ENCODE measurements around the gene ZNF326.
"Not testable (repeated sequence)": the region's sequence is repeated elsewhere in the genome, so short reads cannot be mapped to it uniquely, and the experiment has no call there.

ZNF326 gene

DNA sequence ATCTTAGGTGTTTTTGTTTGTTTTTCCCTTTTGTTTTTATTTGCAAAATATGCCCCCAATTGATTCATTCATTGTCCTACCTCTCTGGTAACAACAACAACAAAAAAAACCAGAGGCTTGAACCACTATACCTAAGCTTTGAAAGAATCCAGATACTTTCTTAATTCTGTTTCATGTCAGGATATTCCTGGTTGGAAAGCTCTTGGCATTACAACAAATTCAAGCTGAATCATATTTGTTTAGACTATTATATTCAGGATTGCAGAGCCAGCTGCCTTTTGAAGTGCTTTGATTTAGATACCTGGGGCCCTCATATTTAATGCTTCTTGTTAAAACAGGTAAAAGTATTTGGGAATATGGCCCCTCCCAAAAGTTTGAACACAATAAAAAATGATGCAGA is 22.9 kb upstream of the ZNF326 start:
- no peaks in the 10 kb centered on the region for H3K36me3 ChIP-seq (ENCODE audit: control insufficient read depth, insufficient read depth, low read length, severe bottlenecking)
- H3K4me3 ChIP-seq (ENCODE audit: low read length): no peak overlapping the region
- H3K9ac ChIP-seq (ENCODE audit: low read length): no peak overlapping the region
- no peaks in the 10 kb centered on the region for H3K27me3 ChIP-seq (replicated peaks; ENCODE audit: control insufficient read depth, insufficient read depth, low read length)
- H3K4me1 ChIP-seq (ENCODE audit: control insufficient read depth, insufficient read depth, low read length): peaks cover 5% of the 10 kb centered on the region
- no peak for DNase-seq (ENCODE audit: low read depth)
- H3K9me3 ChIP-seq (ENCODE audit: control insufficient read depth, low read length): no peaks in the 10 kb centered on the region

- H3K36me3 ChIP-seq (ENCODE audit: control insufficient read depth, insufficient read depth, low read length, severe bottlenecking): no peaks in the 10 kb centered on the region
- no peaks in the 10 kb centered on the region for H3K27me3 ChIP-seq (replicated peaks; ENCODE audit: control insufficient read depth, insufficient read depth, low read length)
- peaks cover 5% of the 10 kb centered on the region for H3K4me1 ChIP-seq (ENCODE audit: control insufficient read depth, insufficient read depth, low read length)
- no peaks in the 10 kb centered on the region for H3K9me3 ChIP-seq (ENCODE audit: control insufficient read depth, low read length)
- H3K4me3 ChIP-seq (ENCODE audit: low read length): no peak overlapping the region
- no peak overlapping the region for H3K9ac ChIP-seq (ENCODE audit: low read length)
- DNase-seq (ENCODE audit: low read depth): no peak
Observed at GRCh38 chr1:89973471-89974127, 21.3 kb upstream of the ZNF326 start.

GRCh38 chr1:89974256-89974655 is 20.7 kb upstream of the ZNF326 start:
- Histone ChIP-seq H3K9ac (ENCODE audit: low read length) (no peak overlapping the region), H3K4me1 (ENCODE audit: control insufficient read depth, insufficient read depth, low read length) (peaks cover 5% of the 10 kb centered on the region), H3K4me3 (ENCODE audit: low read length) (no peak overlapping the region), H3K27me3 (replicated peaks; ENCODE audit: control insufficient read depth, insufficient read depth, low read length) (no peaks in the 10 kb centered on the region), H3K9me3 (ENCODE audit: control insufficient read depth, low read length) (no peaks in the 10 kb centered on the region), H3K36me3 (ENCODE audit: control insufficient read depth, insufficient read depth, low read length, severe bottlenecking) (no peaks in the 10 kb centered on the region)
- DNase-seq (ENCODE audit: low read depth): no peak

DNA sequence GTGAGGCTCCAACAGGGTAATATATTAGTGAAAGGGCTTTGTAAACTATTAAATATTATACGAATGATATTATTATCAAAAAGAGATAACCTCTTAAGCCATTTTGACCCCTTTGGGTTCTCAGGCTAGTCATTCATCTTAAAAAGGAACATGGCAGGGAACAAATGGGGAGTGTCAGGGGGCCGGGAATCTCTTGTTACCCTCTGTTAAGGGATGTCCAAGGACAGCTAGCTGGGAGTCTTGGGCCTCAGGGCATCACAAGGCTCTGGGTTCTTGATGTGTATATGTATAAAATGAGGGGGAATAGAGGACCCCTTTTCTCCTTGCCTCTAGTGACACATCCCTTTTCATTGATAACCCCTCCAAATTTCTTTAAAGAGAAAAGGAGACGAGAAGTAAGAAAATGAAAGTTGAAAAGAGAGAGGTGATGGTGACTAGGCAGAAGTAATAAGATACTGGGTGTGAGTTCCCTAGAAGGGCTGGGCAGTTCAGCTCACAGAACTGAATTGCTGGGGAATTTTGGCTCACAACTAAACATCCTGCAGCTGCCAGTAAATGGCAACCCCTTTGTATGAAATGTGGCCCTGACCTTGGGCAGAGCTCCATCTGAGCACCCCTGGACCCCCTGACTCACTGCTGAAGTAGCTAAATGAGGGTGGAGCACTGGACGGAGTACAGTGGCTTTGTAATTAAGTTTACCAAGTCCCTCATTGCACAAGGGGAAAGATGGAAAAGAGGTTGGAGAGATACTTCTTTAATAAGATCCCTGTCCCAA is 20.0 kb upstream of the ZNF326 start:
- no peaks in the 10 kb centered on the region for H3K9me3 ChIP-seq (ENCODE audit: control insufficient read depth, low read length)
- H3K27me3 ChIP-seq (replicated peaks; ENCODE audit: control insufficient read depth, insufficient read depth, low read length): no peaks in the 10 kb centered on the region
- H3K36me3 ChIP-seq (ENCODE audit: control insufficient read depth, insufficient read depth, low read length, severe bottlenecking): no peaks in the 10 kb centered on the region
- DNase-seq (ENCODE audit: low read depth): peak; percentile 84
- peaks cover 5% of the 10 kb centered on the region for H3K4me1 ChIP-seq (ENCODE audit: control insufficient read depth, insufficient read depth, low read length)
- H3K9ac ChIP-seq (ENCODE audit: low read length): peak overlapping the region; percentile 44
- H3K4me3 ChIP-seq (ENCODE audit: low read length): peak overlapping the region; percentile 42

DNA sequence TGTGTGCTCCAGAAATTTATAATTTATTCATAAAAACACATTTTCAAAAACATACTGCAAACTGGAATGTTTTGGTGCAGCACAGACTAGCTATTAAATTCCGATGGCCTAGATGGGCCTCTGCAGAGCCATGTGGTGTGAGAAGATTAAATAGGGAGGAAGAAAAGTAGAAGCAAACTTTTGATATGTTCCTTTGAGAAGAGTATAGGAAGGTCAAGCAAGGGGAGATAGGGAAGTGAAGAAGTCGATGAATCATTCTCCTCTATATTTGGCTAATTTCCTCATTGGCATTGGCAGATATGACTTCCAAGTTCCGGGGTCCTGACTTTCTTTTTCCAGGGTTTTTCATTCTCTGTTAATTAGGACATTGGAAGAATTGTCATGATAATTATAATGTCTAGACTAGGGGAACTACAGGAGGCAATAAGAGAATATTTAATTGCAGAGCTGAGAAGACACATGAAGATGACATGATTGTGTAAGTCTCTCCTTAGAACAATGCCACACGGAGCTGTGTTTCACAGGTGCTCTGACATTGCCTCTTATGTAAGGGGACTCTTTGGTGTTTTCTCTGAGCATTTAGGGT is 19.3 kb upstream of the ZNF326 start:
- Histone ChIP-seq H3K27me3 (replicated peaks; ENCODE audit: control insufficient read depth, insufficient read depth, low read length) (no peaks in the 10 kb centered on the region), H3K36me3 (ENCODE audit: control insufficient read depth, insufficient read depth, low read length, severe bottlenecking) (no peaks in the 10 kb centered on the region), H3K4me3 (ENCODE audit: low read length) (no peak overlapping the region), H3K9me3 (ENCODE audit: control insufficient read depth, low read length) (no peaks in the 10 kb centered on the region), H3K9ac (ENCODE audit: low read length) (no peak overlapping the region), H3K4me1 (ENCODE audit: control insufficient read depth, insufficient read depth, low read length) (peaks cover 5% of the 10 kb centered on the region)
- no peak for DNase-seq (ENCODE audit: low read depth)

- H3K27me3 ChIP-seq (replicated peaks; ENCODE audit: control insufficient read depth, insufficient read depth, low read length): no peaks in the 10 kb centered on the region
- H3K9me3 ChIP-seq (ENCODE audit: control insufficient read depth, low read length): no peaks in the 10 kb centered on the region
- DNase-seq (ENCODE audit: low read depth): no peak
- H3K4me3 ChIP-seq (ENCODE audit: low read length): no peak overlapping the region
- no peaks in the 10 kb centered on the region for H3K36me3 ChIP-seq (ENCODE audit: control insufficient read depth, insufficient read depth, low read length, severe bottlenecking)
- no peak overlapping the region for H3K9ac ChIP-seq (ENCODE audit: low read length)
- H3K4me1 ChIP-seq (ENCODE audit: control insufficient read depth, insufficient read depth, low read length): peaks cover 5% of the 10 kb centered on the region
Observed at GRCh38 chr1:89978755-89979154, 16.2 kb upstream of the ZNF326 start.

DNA sequence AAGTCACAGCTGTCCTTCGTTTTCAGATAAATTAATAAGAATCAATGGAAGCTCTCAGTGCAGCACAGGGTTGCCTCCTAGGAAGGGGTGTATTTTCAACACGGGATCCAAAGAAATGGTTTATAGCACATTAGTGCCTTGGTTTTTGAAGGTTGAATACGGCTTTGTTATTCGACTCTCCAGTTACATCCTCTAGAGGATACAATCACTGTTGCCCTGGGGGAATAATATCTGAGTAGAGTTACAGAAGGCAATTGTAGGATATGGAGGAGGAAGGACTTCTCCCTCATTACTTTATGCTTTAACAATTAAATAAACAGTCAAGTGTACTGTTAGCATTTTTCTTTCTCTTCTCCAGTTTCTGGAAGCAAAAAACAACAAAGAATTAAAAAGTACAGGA is 14.3 kb upstream of the ZNF326 start:
- Histone ChIP-seq H3K4me1 (ENCODE audit: control insufficient read depth, insufficient read depth, low read length) (no peaks in the 10 kb centered on the region), H3K4me3 (ENCODE audit: low read length) (no peak overlapping the region), H3K9ac (ENCODE audit: low read length) (no peak overlapping the region), H3K36me3 (ENCODE audit: control insufficient read depth, insufficient read depth, low read length, severe bottlenecking) (no peaks in the 10 kb centered on the region), H3K27me3 (replicated peaks; ENCODE audit: control insufficient read depth, insufficient read depth, low read length) (no peaks in the 10 kb centered on the region), H3K9me3 (ENCODE audit: control insufficient read depth, low read length) (no peaks in the 10 kb centered on the region)
- DNase-seq (ENCODE audit: low read depth): peak; percentile 71

DNA sequence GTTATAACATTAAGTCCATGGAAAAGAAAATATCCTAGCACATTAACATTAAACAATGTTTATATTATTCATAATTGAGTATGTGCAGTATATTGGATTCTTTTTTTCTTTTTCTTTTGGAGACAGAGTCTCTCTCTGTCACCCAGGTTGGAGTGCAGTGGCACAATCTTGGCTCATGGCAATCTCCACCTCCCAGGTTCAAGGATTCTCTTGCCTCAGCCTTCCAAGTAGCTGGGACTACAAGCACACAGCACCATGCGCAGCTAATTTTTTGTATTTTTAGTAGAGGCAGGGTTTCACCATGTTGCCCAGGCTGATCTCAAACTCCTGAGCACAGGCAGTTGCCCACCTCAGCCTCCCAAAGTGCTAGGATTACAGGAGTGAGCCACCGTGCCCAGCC is 12.1 kb upstream of the ZNF326 start:
- not testable (repeated sequence) for H3K36me3 ChIP-seq (ENCODE audit: control insufficient read depth, insufficient read depth, low read length, severe bottlenecking); H3K9me3 ChIP-seq (ENCODE audit: control insufficient read depth, low read length); H3K9ac ChIP-seq (ENCODE audit: low read length); H3K4me1 ChIP-seq (ENCODE audit: control insufficient read depth, insufficient read depth, low read length); DNase-seq (ENCODE audit: low read depth); H3K4me3 ChIP-seq (ENCODE audit: low read length); H3K27me3 ChIP-seq (replicated peaks; ENCODE audit: control insufficient read depth, insufficient read depth, low read length)

- not testable (repeated sequence) for H3K27me3 ChIP-seq (replicated peaks; ENCODE audit: control insufficient read depth, insufficient read depth, low read length); H3K9ac ChIP-seq (ENCODE audit: low read length); H3K4me1 ChIP-seq (ENCODE audit: control insufficient read depth, insufficient read depth, low read length); H3K9me3 ChIP-seq (ENCODE audit: control insufficient read depth, low read length); H3K36me3 ChIP-seq (ENCODE audit: control insufficient read depth, insufficient read depth, low read length, severe bottlenecking); H3K4me3 ChIP-seq (ENCODE audit: low read length); DNase-seq (ENCODE audit: low read depth)
Observed at GRCh38 chr1:89984564-89985116, 10.3 kb upstream of the ZNF326 start.

- no peaks in the 10 kb centered on the region for H3K4me1 ChIP-seq (ENCODE audit: control insufficient read depth, insufficient read depth, low read length)
Observed at GRCh38 chr1:89986020-89986419, 8.9 kb upstream of the ZNF326 start.

DNA sequence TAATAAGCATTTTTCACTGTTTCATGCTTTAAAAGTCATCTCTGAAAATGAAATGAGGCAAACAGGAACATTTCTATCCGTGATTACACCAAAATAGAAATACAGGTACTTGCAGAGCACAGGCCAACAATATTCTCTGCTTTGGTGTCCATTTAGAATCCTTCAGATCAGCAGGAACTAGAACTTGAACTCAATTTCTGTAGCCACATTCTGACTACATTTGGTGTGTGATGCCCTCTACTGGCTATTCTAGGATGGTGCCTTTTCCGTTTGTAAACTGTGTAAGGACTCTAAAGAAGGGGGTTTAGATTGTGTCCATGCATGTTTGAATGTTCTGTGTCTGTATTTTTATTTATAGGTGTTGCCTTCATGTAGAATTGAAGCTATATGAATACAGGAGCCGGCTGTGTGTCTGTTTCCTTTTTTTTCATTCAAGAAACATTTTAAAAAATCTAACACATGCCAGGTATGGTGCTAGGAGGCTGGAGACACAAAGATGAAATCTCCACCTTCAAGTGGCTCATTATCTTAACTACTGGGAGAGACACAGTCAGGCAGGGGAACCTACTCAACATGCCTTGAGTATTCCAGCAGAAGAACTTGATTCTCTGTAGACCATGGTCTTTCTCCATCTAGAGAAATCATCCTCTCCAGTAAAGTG is 7.6 kb upstream of the ZNF326 start:
- peak overlapping the region; percentile 25 for H3K9ac ChIP-seq (ENCODE audit: low read length)
- no peaks in the 10 kb centered on the region for H3K36me3 ChIP-seq (ENCODE audit: control insufficient read depth, insufficient read depth, low read length, severe bottlenecking)
- no peaks in the 10 kb centered on the region for H3K4me1 ChIP-seq (ENCODE audit: control insufficient read depth, insufficient read depth, low read length)
- H3K4me3 ChIP-seq (ENCODE audit: low read length): no peak overlapping the region
- H3K27me3 ChIP-seq (replicated peaks; ENCODE audit: control insufficient read depth, insufficient read depth, low read length): no peaks in the 10 kb centered on the region
- DNase-seq (ENCODE audit: low read depth): peak; percentile 92
- no peaks in the 10 kb centered on the region for H3K9me3 ChIP-seq (ENCODE audit: control insufficient read depth, low read length)

More at GRCh38 chr1:89986020-89986419, 8.9 kb upstream of the ZNF326 start:
- DNase-seq (ENCODE audit: low read depth): no peak
- Histone ChIP-seq H3K9ac (ENCODE audit: low read length) (no peak overlapping the region), H3K36me3 (ENCODE audit: control insufficient read depth, insufficient read depth, low read length, severe bottlenecking) (no peaks in the 10 kb centered on the region), H3K4me3 (ENCODE audit: low read length) (no peak overlapping the region), H3K27me3 (replicated peaks; ENCODE audit: control insufficient read depth, insufficient read depth, low read length) (no peaks in the 10 kb centered on the region), H3K9me3 (ENCODE audit: control insufficient read depth, low read length) (no peaks in the 10 kb centered on the region)

All from adipocyte (in vitro differentiated cells).